Measurements from ENCODE around the gene TMEM14B. TPM values are rescaled to one million over a fixed set of nuclear protein-coding genes. Genes with fewer than 3 reads are reported as not detected.

The TMEM14B gene
- total and polyA plus RNA-seq, 2 experiments from 2014 or later = 75.9 to 158 TPM

DNA sequence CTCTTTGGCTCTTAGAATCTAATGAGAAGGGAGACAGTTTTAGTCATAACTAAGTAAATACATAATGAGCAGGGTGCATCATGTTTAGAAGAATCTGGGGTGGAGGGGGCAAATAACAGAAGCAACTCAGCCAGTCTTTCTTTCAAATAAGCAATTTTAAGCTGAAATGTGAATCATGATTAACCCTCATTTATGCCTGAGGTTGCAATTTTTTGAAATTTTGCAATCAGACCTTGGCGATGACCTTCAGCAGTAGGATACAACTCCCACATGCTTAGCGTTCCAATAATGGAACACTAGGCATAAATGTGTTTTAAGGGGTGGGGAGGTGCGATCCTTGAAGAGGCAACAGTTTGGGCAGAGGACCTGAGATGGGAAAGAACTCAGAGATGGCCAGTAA, 30.6 kb downstream of the TMEM14B start:
- H3K9me2 ChIP-seq (ENCODE audit: insufficient read depth) = no peaks in the 10 kb centered on the region
- in situ Hi-C loops (cut with MboI) = no loop called here
- H3K4me1 ChIP-seq (ENCODE audit: insufficient read depth) = no peaks in the 10 kb centered on the region
- WGBS, 2 experiments (ENCODE audit: low coverage in 1 of 2, low lambda C conversion rate in 2 of 2, missing lambda C conversion rate in 2 of 2) = 88 to 93% methylated on average over 3 of the region's 3 CpGs
- no peaks in the 10 kb centered on the region for H3K79me2 ChIP-seq (ENCODE audit: insufficient read depth)
- H3K4me3 ChIP-seq = no peak overlapping the region
- H3K36me3 ChIP-seq (ENCODE audit: low read depth) = peaks cover 3% of the 10 kb centered on the region; the same call in 1 of the 2 replicates
- H4K20me1 ChIP-seq (ENCODE audit: insufficient read depth) = no peaks in the 10 kb centered on the region
- no peaks in the 10 kb centered on the region for H3K27me3 ChIP-seq (replicated peaks; ENCODE audit: insufficient read depth)
- H3F3A ChIP-seq (ENCODE audit: insufficient read depth) = no peaks in the 10 kb centered on the region
- no peak overlapping the region for H2AFZ ChIP-seq
- H3K9ac ChIP-seq = no peak overlapping the region
- TF ChIP-seq EZH2 (IDR thresholded peaks at IDR 0.05; ENCODE audit: insufficient read depth, poor library complexity, severe bottlenecking) (no peak), EZH2phosphoT487 (IDR thresholded peaks at IDR 0.05; ENCODE audit: insufficient read depth, low read depth) (no peak)
- no peak for DNase-seq
- H3K27ac ChIP-seq = no peak overlapping the region
- H3K4me2 ChIP-seq (ENCODE audit: unreplicated experiment) = no peak overlapping the region
- H3K9me3 ChIP-seq (ENCODE audit: low read depth) = no peaks in the 10 kb centered on the region

DNA sequence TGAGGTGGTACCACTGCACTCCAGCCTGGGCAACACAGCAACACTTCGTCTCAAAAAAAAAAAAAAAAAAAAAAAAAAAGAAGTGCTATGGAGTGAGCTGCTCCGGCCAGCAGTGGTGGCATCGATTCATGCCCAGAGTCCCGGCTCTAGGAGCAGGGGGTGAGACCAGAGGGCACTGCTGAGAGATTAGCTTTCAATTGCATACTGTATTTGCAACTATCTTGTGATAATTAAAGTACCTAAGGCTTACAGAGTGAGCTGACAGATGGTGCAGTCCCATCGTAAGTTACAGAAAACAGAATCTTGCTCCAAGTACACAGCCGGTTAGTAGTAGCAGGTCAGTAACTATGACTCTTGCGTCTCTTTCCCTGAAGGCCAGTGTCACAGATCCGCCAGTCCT, 31.5 kb downstream of the TMEM14B start:
- no peaks in the 10 kb centered on the region for H3K9me3 ChIP-seq (ENCODE audit: low read depth)
- no peaks in the 10 kb centered on the region for H3F3A ChIP-seq (ENCODE audit: insufficient read depth)
- H3K27me3 ChIP-seq (replicated peaks; ENCODE audit: insufficient read depth) = no peaks in the 10 kb centered on the region
- no peaks in the 10 kb centered on the region for H3K79me2 ChIP-seq (ENCODE audit: insufficient read depth)
- H3K4me2 ChIP-seq (ENCODE audit: unreplicated experiment) = no peak overlapping the region
- H3K36me3 ChIP-seq (ENCODE audit: low read depth) = no peaks in the 10 kb centered on the region
- TF ChIP-seq EZH2 (IDR thresholded peaks at IDR 0.05; ENCODE audit: insufficient read depth, poor library complexity, severe bottlenecking) = no peak
- TF ChIP-seq EZH2phosphoT487 (IDR thresholded peaks at IDR 0.05; ENCODE audit: insufficient read depth, low read depth) = no peak
- H2AFZ ChIP-seq = no peak overlapping the region
- no peaks in the 10 kb centered on the region for H3K9me2 ChIP-seq (ENCODE audit: insufficient read depth)
- H3K27ac ChIP-seq = no peak overlapping the region
- H3K4me3 ChIP-seq = no peak overlapping the region
- in situ Hi-C loops (cut with MboI) = no loop called here
- WGBS, 2 experiments (ENCODE audit: low coverage in 1 of 2, low lambda C conversion rate in 2 of 2, missing lambda C conversion rate in 2 of 2) = 91 to 95% methylated on average over 7 to 8 of the region's 8 CpGs
- H4K20me1 ChIP-seq (ENCODE audit: insufficient read depth) = no peaks in the 10 kb centered on the region
- DNase-seq = no peak
- no peak overlapping the region for H3K9ac ChIP-seq
- no peaks in the 10 kb centered on the region for H3K4me1 ChIP-seq (ENCODE audit: insufficient read depth)

DNA sequence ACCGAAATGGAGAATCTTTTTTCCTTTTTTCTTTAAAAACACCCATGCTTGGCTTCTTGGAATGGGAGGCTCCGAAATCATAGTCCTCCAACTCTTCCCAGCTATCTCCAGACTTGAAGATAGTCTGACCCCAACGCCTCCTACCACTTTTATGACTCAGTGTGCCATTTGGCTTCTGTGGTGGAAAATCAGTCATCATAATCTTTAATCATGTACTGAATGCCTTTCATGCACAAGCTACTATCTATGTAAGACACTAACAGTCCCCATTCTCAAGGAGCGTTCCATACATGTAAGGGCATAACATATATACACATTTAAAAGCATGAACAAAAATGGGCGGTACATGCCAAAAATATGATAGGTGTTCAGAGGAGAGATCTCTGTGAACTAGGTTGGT, 44.1 kb downstream of the TMEM14B start:
- Histone ChIP-seq H3K27me3 (replicated peaks; ENCODE audit: insufficient read depth) (no peaks in the 10 kb centered on the region), H3F3A (ENCODE audit: insufficient read depth) (no peaks in the 10 kb centered on the region), H3K27ac (no peak overlapping the region), H3K36me3 (ENCODE audit: low read depth) (no peaks in the 10 kb centered on the region; the same call in 1 of the 2 replicates), H3K9ac (no peak overlapping the region), H3K4me2 (ENCODE audit: unreplicated experiment) (no peak overlapping the region), H3K79me2 (ENCODE audit: insufficient read depth) (no peaks in the 10 kb centered on the region), H2AFZ (no peak overlapping the region), H3K4me1 (ENCODE audit: insufficient read depth) (no peaks in the 10 kb centered on the region), H3K9me2 (ENCODE audit: insufficient read depth) (no peaks in the 10 kb centered on the region), H3K4me3 (no peak overlapping the region), H3K9me3 (ENCODE audit: low read depth) (no peaks in the 10 kb centered on the region), H4K20me1 (ENCODE audit: insufficient read depth) (no peaks in the 10 kb centered on the region)
- WGBS, 2 experiments (ENCODE audit: low coverage in 1 of 2, low lambda C conversion rate in 2 of 2, missing lambda C conversion rate in 2 of 2) = 84 to 90% methylated on average over 5 of the region's 5 CpGs
- TF ChIP-seq EZH2phosphoT487 (IDR thresholded peaks at IDR 0.05; ENCODE audit: insufficient read depth, low read depth) (no peak), EZH2 (IDR thresholded peaks at IDR 0.05; ENCODE audit: insufficient read depth, poor library complexity, severe bottlenecking) (no peak)
- in situ Hi-C loops (cut with MboI) = loop anchor here (10.0 kb wide), 1 partner anchor 317 kb away; no protein-coding TSS in a partner anchor
- no peak for DNase-seq

DNA sequence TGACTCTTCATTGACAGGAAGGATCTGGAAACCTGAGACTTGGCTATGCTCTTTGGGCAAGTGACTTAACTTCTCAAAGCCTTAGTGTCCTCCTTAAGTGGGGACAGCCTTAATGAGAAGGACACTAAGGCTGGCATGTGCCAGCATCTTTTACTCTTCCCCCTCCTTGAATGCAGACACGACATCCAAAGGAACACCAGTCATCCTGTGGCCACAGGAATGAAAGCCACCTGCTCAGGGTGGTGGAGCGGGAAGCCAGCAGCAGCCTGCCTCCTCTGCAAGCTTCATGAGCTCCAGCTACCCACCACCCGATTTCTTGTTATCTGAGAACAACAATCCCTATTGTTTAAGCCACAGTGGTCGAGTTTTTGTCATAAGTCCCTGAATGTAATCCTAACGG, 44.5 kb downstream of the TMEM14B start:
- H3K9me2 ChIP-seq (ENCODE audit: insufficient read depth) = no peaks in the 10 kb centered on the region
- no peaks in the 10 kb centered on the region for H3K4me1 ChIP-seq (ENCODE audit: insufficient read depth)
- no peaks in the 10 kb centered on the region for H3K9me3 ChIP-seq (ENCODE audit: low read depth)
- in situ Hi-C loops (cut with MboI) = loop anchor here (10.0 kb wide), 1 partner anchor 317 kb away; no protein-coding TSS in a partner anchor
- H2AFZ ChIP-seq = no peak overlapping the region
- no peak for DNase-seq
- no peaks in the 10 kb centered on the region for H4K20me1 ChIP-seq (ENCODE audit: insufficient read depth)
- no peak overlapping the region for H3K9ac ChIP-seq
- WGBS, 2 experiments (ENCODE audit: low coverage in 1 of 2, low lambda C conversion rate in 2 of 2, missing lambda C conversion rate in 2 of 2) = 86% methylated on average over 5 of the region's 5 CpGs
- no peaks in the 10 kb centered on the region for H3F3A ChIP-seq (ENCODE audit: insufficient read depth)
- no peaks in the 10 kb centered on the region for H3K79me2 ChIP-seq (ENCODE audit: insufficient read depth)
- no peak overlapping the region for H3K4me3 ChIP-seq
- TF ChIP-seq EZH2phosphoT487 (IDR thresholded peaks at IDR 0.05; ENCODE audit: insufficient read depth, low read depth) (no peak), EZH2 (IDR thresholded peaks at IDR 0.05; ENCODE audit: insufficient read depth, poor library complexity, severe bottlenecking) (no peak)
- H3K36me3 ChIP-seq (ENCODE audit: low read depth) = no peaks in the 10 kb centered on the region; the same call in 1 of the 2 replicates
- H3K27ac ChIP-seq = no peak overlapping the region
- no peak overlapping the region for H3K4me2 ChIP-seq (ENCODE audit: unreplicated experiment)
- no peaks in the 10 kb centered on the region for H3K27me3 ChIP-seq (replicated peaks; ENCODE audit: insufficient read depth)

DNA sequence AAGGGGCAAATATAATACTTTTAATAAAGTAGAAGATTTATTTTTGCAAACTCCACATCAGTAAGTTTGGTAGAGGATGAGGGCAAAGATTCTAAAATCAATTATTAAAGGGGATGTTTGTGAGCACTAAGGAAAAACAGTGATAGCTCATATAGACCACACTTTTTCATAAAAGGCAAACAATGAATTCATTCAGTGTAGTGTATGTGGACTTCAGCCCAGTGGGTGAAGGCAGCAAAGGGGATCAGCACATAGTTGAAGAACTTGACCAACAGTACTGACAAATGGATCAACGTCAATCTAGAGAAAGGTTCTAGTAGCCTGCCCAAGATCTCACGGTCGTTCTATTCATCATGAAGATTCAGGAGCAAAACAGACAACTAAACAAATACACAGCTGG, 45.4 kb downstream of the TMEM14B start:
- Histone ChIP-seq H3K27me3 (replicated peaks; ENCODE audit: insufficient read depth) (no peaks in the 10 kb centered on the region), H3K4me2 (ENCODE audit: unreplicated experiment) (no peak overlapping the region), H2AFZ (no peak overlapping the region), H3K79me2 (ENCODE audit: insufficient read depth) (no peaks in the 10 kb centered on the region), H3K4me1 (ENCODE audit: insufficient read depth) (no peaks in the 10 kb centered on the region), H3K27ac (no peak overlapping the region), H3K9ac (no peak overlapping the region), H4K20me1 (ENCODE audit: insufficient read depth) (no peaks in the 10 kb centered on the region), H3K9me2 (ENCODE audit: insufficient read depth) (no peaks in the 10 kb centered on the region), H3K36me3 (ENCODE audit: low read depth) (no peaks in the 10 kb centered on the region; the same call in 1 of the 2 replicates), H3K9me3 (ENCODE audit: low read depth) (no peaks in the 10 kb centered on the region), H3K4me3 (no peak overlapping the region), H3F3A (ENCODE audit: insufficient read depth) (no peaks in the 10 kb centered on the region)
- in situ Hi-C loops (cut with MboI) = loop anchor here (10.0 kb wide), 1 partner anchor 318 kb away; no protein-coding TSS in a partner anchor
- no peak for DNase-seq
- WGBS, 2 experiments (ENCODE audit: low coverage in 1 of 2, low lambda C conversion rate in 2 of 2, missing lambda C conversion rate in 2 of 2) = 75 to 77% methylated on average over 3 of the region's 3 CpGs
- TF ChIP-seq EZH2phosphoT487 (IDR thresholded peaks at IDR 0.05; ENCODE audit: insufficient read depth, low read depth) (no peak), EZH2 (IDR thresholded peaks at IDR 0.05; ENCODE audit: insufficient read depth, poor library complexity, severe bottlenecking) (no peak)
